DMS53 (cell line): ENCODE results near the gene TMEM132A.

Source experiments
- DNase-seq: peaks from one replicate; lab custom pipeline; 2025; lab: John Stamatoyannopoulos, UW

TMEM132A gene

GRCh38 chr11:60921777-60922335 is 2.4 kb upstream of the TMEM132A start:
- no peak for DNase-seq

- DNase-seq = no peak
Measured at GRCh38 chr11:60922906-60923305, 1.4 kb upstream of the TMEM132A start.

GRCh38 chr11:60923326-60923725 is 934 bp upstream of the TMEM132A start:
- DNase-seq = no peak

GRCh38 chr11:60923800-60924109 is 505 bp upstream of the TMEM132A start:
- no peak for DNase-seq

- DNase-seq = peak; percentile 57
Measured at GRCh38 chr11:60924906-60925853, 920 bp downstream of the TMEM132A start.

GRCh38 chr11:60925868-60926267 is 1.6 kb downstream of the TMEM132A start:
- DNase-seq = peak; percentile 57

GRCh38 chr11:60926500-60926899 is 2.2 kb downstream of the TMEM132A start:
- DNase-seq = peak; percentile 21

- DNase-seq = no peak
Measured at GRCh38 chr11:60927061-60927592, 2.9 kb downstream of the TMEM132A start.

GRCh38 chr11:60927600-60927999 is 3.3 kb downstream of the TMEM132A start:
- no peak for DNase-seq

GRCh38 chr11:60928563-60929001 is 4.3 kb downstream of the TMEM132A start:
- DNase-seq = no peak

- no peak for DNase-seq
Measured at GRCh38 chr11:60929764-60930163, 5.5 kb downstream of the TMEM132A start.

GRCh38 chr11:60930394-60930793 is 6.1 kb downstream of the TMEM132A start:
- DNase-seq = no peak

GRCh38 chr11:60931917-60932316 is 7.7 kb downstream of the TMEM132A start:
- DNase-seq = no peak

- no peak for DNase-seq
Measured at GRCh38 chr11:60932605-60933356, 8.5 kb downstream of the TMEM132A start.

- DNase-seq = no peak
Measured at GRCh38 chr11:60933416-60934123, 9.3 kb downstream of the TMEM132A start.

GRCh38 chr11:60934124-60934789 is 10.0 kb downstream of the TMEM132A start:
- DNase-seq = no peak

- DNase-seq = no peak
Measured at GRCh38 chr11:60934790-60935605, 10.7 kb downstream of the TMEM132A start.

GRCh38 chr11:60935676-60936442 is 11.6 kb downstream of the TMEM132A start:
- DNase-seq = no peak

GRCh38 chr11:60936467-60937143 is 12.3 kb downstream of the TMEM132A start:
- no peak for DNase-seq
